WI38 (cell line): Measurements from ENCODE around the gene CDH22.

Experiments used
- H3K4me3 ChIP-seq: 2 replicates; pipeline ENCODE4 v1.5.1; 2011; ENCODE audit warnings: low read depth, mild to moderate bottlenecking, control low read depth, low read length
- TF ChIP-seq, protein P1 (sequence below): IDR thresholded peaks from 2 replicates; pipeline ENCODE4 v1.5.1; 2012; ENCODE audit warnings: low read depth, mild to moderate bottlenecking, control low read depth, low read length

The CDH22 gene

DNA sequence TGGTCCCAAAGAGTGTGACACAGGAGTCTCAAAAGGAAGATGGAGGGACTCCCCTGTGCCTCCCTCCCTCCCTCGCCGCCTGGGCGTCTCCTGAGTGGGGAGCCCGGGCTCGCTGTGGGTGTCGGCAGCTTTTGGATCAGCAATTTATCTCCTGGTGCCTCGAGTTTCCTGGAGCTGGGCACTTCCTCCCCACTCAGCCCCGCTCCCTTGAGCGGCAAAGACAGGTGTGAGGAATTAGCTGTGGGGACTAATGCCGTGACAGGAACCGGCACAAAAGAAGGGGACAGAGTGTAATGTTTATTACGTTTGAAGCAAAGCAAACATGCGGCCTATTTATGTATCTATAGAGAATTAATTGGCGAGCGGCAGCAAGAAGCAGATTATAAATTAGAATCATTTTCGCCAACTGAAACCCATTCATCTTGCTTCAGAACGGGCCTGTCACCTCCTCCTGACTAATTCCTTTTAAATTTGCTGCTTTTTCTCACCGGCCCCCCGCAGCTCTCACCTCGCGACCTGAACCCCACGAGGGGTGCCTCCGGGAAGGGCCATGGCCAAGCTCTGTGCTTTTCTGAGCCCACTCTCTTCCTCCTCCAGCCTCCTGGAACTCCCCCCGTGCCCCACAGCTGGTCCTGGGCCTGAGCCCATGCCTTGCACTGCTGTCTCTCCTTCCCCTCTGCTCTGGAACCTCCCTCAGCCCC lies 8.8 kb upstream of the CDH22 start:
- TF ChIP-seq, protein P1, sequence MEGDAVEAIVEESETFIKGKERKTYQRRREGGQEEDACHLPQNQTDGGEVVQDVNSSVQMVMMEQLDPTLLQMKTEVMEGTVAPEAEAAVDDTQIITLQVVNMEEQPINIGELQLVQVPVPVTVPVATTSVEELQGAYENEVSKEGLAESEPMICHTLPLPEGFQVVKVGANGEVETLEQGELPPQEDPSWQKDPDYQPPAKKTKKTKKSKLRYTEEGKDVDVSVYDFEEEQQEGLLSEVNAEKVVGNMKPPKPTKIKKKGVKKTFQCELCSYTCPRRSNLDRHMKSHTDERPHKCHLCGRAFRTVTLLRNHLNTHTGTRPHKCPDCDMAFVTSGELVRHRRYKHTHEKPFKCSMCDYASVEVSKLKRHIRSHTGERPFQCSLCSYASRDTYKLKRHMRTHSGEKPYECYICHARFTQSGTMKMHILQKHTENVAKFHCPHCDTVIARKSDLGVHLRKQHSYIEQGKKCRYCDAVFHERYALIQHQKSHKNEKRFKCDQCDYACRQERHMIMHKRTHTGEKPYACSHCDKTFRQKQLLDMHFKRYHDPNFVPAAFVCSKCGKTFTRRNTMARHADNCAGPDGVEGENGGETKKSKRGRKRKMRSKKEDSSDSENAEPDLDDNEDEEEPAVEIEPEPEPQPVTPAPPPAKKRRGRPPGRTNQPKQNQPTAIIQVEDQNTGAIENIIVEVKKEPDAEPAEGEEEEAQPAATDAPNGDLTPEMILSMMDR, result no peak
- H3K4me3 ChIP-seq, result no peak overlapping the region

DNA sequence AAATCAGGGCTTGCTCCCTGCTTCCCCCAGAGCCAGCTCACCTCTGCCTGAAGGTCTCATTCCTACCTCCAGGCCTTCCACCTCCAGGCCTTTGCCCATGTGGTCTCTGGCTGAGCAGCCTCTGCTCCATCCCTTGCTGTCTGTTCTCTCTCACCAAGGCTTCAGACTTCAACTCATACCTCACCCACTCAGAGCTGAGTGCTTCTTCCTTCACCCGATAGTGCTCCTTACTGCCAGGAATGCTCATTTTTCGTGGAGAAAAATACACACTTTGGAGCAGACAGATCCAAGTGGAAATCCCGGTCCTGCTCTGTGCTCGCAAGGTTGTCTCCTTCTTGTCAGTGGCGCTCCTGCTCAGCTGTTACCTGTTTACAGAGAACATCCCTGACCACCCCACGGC lies 7.0 kb upstream of the CDH22 start:
- TF ChIP-seq, protein P1, result no peak
- no peak overlapping the region for H3K4me3 ChIP-seq

DNA sequence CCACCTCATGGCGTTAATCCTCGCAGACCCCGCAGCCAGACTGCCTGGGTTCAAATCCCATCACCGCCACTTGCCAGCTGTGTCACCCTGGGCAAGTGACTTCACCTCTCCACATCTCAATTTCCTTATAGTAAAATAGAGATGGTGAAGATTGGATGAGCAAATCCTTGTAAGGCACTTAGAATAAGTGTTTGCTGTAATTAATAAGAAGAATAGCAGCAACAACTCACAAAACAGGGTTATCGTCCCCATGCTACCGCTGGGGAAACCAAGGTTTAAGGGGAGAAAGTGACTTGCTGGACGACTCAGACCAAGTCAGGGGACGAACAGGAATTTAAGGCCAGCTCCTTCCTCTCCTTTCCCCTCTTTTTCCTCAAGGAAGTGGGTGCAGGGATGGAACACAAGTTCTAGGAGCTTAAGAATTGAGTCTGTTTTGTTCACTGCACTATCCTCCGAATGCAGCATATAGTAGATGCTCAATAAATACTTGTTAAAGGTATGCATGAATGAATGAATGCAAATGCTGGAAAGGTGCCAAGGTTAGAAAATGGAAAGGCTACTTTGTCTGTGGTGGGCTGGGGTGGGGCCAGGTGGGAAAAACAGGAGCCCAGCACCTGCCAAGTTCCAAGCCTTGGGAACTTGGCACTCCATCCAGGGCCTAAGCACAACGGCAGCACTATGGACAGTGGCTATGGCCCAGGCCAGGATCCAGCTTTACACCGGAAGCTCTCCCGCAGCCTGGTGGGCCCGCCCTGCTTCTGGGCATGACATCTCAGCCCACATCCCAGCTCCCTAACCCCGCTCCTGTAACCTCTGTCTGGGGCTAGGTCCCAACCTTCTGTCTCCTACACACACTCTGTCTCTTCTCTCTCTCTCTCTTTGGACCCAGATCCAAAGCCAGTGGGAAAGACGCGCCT lies 4.9 kb upstream of the CDH22 start:
- no peak overlapping the region for H3K4me3 ChIP-seq

DNA sequence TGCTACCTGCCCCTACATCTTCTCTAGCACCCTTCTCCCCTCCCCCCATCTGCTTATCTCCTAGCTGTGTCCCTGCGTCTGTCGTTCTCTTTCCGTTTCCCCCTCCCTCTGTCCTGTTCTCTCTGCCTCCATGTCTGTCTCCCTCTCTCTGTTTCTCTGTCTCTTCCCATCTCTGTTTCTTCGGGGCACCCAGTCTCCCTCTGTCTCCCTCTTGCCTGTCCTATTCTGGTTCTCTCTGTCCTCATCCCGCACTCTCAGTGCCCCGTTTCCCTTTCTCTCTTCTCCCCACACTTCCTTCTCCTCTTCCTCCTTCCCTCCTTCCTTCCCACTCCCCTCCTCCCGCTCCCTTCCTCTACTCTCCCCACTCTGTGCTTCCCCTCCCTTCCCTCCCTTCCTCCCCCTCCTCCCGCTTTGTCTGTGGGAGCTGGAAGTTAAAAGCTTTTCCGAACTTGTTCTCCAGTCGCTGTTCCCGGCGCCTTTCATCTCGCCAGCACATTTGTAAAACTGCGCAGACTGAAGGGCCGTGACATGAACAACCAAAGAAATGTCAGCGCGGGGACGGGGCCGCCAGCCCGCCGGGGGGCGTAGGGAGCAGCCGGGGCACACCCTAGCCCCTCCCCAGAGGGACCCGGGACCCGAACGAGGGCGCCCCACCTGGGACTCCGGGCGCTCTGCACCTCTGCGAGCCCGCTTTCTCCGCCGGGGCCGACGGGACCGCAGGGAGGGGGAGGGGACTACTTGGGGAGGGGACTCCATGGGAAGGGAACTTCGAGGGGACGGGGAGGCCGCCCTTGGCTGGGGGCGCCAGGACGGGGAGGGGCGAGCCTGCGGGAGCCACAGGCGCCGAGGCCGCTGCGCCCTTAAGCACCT lies 4.0 kb upstream of the CDH22 start:
- TF ChIP-seq, protein P1, result no peak
- no peak overlapping the region for H3K4me3 ChIP-seq

More for the DNA sequence above, 4.9 kb upstream of the CDH22 start:
- TF ChIP-seq, protein P1, result no peak

DNA sequence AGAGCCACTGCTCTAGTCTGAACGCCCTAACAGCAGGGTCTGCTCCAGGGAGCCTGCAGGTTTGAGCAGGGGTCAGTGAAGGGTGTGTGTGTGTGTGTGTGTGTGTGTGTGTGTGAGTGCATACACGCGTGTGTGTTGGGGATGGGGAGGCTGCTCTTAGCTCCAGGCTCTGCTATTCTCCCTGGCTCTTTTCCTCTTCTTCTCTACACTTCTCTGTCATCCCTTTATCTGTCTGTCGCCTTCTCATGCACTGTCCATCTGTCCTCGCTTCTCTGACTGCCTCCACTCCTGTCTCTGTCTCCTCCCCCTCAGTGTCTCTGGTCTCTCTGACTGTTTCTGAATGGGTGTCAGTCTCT lies 3.4 kb upstream of the CDH22 start:
- TF ChIP-seq, protein P1, result no peak
- no peak overlapping the region for H3K4me3 ChIP-seq

DNA sequence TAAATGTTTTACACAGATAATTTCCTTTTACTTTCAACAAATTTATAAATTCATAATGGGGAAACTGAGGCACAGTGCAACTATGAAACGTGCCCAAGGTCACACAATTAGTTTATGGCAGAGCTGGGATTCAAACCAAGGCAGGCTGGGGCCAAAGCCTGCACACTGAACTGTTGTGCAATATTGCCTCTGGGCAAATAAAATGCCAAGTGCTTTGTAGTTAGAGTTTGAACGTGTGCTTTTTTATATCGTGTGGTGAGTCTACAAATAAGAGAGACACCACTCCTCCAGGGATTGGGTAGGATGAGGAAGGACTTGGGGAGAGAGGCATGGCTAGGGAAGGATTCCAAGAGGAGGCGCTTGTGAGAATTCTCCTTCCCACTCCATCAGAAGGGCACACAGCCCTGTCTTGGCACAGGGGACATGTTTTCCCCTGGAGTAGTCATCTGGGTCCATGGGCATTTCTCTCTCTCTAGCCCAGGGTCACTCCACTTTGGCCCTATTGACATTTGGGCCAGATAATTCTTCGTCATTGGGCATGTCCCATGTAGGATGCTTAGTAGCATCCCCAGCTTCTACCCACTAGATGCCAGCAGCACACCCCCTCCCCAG lies 2.8 kb upstream of the CDH22 start:
- H3K4me3 ChIP-seq, result no peak overlapping the region
- TF ChIP-seq, protein P1, result no peak
